CD4-positive, alpha-beta T cell treated with Interleukin-12 subunit alpha and Interleukin-12 subunit beta, for 1 hour (primary cell): Measurements from ENCODE around the gene MAP3K14.
A peak's percentile ranks its signal among the peaks of the same experiment; 100 is the strongest.

Source experiments
- DNase-seq: peaks from one replicate; pipeline ENCODE4 v3.0.0-alpha.2; 2020

The MAP3K14 gene

DNA sequence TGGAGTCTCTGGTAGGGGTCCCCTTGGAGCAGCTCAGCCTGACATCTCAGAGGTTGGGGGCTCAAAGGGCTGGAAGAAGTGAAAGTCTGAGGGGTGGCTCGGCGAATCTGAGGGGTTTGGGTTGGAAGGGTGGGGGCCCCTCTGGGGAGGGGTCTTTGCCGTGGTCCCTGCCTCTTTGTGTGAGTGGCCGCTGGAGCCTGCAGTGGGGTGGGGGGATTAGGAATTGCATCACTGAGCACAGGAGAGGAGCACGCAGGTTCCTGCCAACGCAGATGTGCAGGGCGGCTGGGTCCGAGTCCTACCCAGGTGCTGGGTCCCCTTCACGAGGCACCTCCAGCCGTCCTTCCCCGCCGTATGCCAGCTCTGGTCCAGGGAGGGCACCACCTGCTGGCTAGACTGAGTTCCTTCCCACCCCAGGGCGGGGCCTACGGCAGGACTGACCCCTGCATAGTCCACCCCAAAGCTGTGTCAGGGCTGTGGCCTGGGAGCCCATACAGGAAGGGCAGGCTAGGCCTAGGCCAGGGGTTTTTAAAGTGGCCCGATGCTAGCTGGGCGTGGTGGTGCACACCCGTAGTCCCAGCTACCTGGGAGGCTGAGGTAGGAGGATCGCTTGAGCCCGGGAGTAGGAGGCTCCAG is 85.2 kb downstream of the MAP3K14 start:
- peak; percentile 46 for DNase-seq

- no peak for DNase-seq
Observed at GRCh38 chr17:45230787-45231480, 85.9 kb downstream of the MAP3K14 start.

- no peak for DNase-seq
Observed at GRCh38 chr17:45230410-45230786, 86.4 kb downstream of the MAP3K14 start.

DNA sequence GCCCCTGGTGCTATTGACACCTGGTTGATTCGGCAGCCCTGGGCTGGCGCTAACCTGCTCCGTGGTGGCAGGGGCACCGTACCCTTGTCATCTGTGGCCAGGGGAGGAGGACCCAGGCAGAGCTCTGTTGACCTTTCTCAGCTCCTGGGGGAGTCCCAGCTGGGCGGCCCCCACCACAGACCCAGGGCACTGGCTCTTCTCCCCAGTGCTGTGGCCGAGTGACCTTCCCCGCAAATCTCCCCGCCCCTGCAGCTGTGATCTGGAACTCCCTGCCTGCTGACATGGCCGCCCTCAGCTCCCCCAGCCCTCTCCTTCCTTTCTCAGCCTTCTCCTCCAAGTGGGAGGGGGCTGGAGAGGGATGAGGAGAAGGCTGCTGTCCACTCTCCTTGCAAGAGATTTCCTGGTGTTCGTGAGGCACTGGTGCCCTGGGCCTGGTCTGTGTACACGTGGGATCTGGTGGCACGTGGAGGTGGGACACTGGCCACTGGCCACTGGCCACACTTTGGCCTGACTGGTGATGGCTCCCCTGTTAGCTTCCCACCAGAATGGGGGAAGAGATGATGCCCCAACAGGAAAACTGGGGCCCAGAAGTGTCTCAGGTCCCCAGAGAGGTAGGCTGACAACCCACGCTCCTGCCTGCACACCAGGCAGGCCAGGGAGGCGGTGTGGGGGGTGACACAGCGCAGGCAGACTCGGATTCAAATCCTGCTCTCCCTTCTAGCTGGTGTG is 87.0 kb downstream of the MAP3K14 start:
- peak; percentile 46 for DNase-seq

GRCh38 chr17:45228763-45229539 is 87.9 kb downstream of the MAP3K14 start:
- peak; percentile 89 for DNase-seq

- DNase-seq, result peak; percentile 43
Observed at GRCh38 chr17:45227926-45228762, 88.7 kb downstream of the MAP3K14 start.

DNA sequence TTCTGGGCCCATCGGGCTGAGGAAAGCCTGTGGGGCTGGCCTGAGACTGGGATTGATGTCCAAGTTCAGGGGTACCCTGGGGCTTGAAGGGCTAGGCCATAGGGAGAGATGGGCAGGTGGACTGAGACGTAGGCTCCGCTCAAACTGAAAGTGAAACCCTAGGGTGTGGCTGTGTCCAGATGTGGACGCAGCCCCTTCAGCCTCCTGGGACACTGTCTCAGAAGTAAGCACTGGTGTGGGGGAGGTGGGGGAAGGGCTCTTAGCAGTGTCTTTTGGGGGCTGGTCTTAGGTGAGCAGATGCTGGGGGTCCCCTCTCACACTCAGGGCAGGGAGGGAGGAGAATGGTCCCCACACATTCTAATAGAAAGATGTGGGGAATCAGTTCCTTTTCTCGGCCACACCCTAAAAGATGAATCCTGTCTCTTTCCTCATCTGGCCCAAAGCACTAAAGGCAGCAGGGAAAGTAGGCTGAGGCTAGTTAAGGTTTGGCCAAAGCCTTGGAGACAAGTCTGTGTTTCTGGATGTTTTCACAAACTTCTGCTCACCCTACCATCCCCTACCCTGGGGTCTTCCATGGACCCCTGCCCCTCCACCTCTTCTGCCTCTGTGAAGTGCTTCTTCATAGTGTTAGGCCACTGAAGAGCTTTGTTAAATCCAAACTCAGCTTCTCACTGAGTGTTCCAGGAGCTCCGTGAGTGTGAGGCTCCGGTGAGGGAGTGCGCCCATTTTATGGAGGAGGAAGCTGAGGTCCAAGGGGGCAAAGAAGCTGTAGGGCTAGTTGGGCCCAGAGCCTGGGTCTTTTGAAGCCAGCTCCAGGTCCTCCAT is 89.5 kb downstream of the MAP3K14 start:
- peak; percentile 49 for DNase-seq

GRCh38 chr17:45226576-45226975 is 90.2 kb downstream of the MAP3K14 start:
- peak; percentile 54 for DNase-seq

DNA sequence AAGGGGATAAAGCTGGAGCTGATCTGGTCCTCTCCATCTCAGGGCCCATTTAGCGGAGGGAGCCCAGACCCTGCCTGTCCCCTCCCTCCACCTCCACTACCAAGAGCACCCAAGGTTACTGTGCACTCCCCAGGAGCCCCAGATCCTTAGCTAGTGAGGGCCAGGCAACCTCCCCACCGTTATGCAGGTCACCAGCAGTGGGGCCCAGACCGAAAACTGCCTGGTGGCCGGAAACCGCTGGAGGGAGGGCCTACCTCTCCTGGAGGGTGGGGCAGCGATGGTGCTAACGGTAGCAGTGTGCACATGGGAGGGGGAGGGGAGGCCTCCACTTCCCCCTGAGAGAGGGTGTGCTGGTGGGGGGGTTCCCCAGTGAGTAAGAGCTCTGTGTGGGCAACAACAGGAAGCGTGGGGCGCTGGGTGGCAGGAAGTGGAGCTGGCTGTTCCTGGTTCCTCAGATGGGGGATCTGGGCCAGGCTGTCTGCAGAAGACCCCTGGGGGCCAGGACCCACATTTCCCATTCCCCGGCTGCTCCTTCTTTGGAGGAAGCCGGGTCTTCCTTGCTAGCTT is 90.8 kb downstream of the MAP3K14 start:
- DNase-seq, result peak; percentile 97

- peak; percentile 63 for DNase-seq
Observed at GRCh38 chr17:45225051-45225700, 91.6 kb downstream of the MAP3K14 start.

DNA sequence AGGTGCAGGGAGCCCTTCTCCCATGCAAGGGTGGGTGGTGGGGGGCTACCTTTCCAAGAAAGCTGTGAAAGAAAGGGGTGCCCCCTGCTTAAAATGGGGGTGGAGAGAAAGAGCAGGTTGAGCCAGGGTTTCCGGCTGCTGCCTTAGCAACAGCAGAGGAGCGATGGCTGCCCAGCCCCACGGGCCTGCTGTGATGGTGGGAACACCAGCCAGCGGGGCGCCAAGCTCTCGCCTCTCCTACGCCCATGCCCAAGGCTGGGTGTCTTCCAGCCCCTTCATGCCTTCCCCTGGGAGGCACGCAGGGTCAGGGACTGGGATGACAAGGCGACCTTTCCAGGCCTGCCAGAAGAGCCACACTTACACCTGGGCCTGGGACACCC is 92.2 kb downstream of the MAP3K14 start:
- DNase-seq, result peak; percentile 54

- DNase-seq, result peak; percentile 81
Observed at GRCh38 chr17:45223539-45224528, 93.0 kb downstream of the MAP3K14 start.

GRCh38 chr17:45222996-45223538 is 93.8 kb downstream of the MAP3K14 start:
- DNase-seq, result no peak

DNA sequence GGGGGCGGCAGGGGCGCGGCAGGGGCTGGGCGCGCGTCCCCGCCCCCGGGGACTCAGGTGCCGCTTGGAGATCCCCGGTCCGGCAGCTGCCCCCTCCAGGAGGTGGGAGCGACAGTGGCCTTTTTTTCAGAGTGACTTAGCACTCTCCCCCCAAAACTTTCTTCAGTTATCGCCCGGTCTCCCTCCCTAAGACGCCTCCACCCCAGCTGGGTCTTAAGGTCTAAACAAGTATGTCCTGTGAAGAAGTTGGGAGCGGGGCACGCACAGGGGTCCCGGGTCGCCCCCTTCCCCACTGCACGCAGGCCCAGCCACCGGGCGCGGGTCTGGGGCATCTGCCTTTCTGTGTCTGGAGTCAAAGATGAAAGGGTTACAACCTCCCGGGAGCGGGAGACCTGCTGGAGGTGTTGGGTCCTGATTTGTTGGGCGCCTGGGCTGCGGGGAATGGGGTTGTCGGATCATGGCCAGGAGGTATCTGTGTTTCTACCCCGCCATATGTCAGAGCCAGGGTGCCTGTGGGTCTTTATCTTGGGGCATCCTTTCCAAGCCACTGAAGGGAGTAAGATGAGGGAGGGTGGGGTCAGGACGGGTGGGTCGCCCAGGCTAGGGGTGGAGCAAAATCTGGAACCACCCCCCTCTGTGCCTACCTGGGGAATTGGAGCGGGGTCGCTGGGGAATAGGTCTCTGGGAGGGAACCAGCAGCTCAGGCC is 94.4 kb downstream of the MAP3K14 start:
- DNase-seq, result peak; percentile 73

DNA sequence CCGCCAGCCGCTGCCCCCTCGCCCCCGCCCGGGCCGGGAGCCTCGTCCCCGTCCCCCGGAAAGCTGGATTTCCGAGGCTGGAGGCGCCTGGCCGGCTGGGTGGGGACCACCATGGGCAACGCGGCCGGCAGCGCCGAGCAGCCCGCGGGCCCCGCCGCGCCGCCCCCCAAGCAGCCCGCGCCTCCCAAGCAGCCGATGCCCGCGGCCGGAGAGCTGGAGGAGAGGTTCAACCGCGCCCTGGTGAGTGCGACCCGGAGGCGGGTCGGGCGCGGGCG is 94.9 kb downstream of the MAP3K14 start:
- DNase-seq, result no peak

GRCh38 chr17:45221081-45222013 is 95.5 kb downstream of the MAP3K14 start, which contains the start of gene FMNL1:
Gene FMNL1, plus strand, starts transcription at chr17:45221885. Its CDS starts 240 bp downstream, at chr17:45222125.
- DNase-seq, result peak; percentile 74

DNA sequence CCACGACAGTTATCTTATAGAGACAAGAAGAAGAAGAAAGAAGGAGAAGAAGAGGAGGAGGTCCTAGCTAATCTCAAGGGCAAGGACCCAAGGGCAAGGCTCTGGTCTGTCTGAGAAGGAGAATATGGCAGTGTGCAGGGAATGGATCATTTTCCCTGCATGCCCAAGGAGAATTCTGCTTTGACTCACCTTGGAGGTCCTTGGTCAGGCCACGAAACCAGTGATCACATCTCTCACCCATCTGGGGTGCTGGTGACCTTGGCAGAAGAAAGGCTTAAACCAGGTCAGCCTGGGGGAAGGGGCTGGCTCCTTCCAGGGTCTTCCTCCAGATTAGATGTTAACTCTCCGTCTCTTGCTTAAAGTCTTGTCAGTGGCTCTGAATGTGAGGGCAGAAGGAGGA is 96.7 kb downstream of the MAP3K14 start:
- DNase-seq, result no peak
